SJCRH30 (cell line): ENCODE results near the gene GAB3. TPM values are rescaled to one million over a fixed set of nuclear protein-coding genes. Genes with fewer than 3 reads are reported as not detected.

Experiments
- DNase-seq, 2 experiments: peaks; one replicate each; pipeline ENCODE4 v3.0.0-alpha.2; 2015 to 2020
- H3K27ac ChIP-seq: fragments of 250-450 bp; sonication (Bioruptor Pico); 2 replicates; pipeline ENCODE4 v1.5.1; 2020; ENCODE audit warnings: mild to moderate bottlenecking, moderate library complexity
- H3K27me3 ChIP-seq: fragments of 250-450 bp; sonication (Bioruptor Pico); 2 replicates; pipeline ENCODE4 v1.5.1; 2020; ENCODE audit warnings: mild to moderate bottlenecking, moderate library complexity
- H3K36me3 ChIP-seq: fragments of 250-450 bp; sonication (Bioruptor Pico); 2 replicates; pipeline ENCODE4 v1.5.1; 2020; ENCODE audit warnings: mild to moderate bottlenecking, moderate library complexity
- H3K4me1 ChIP-seq: fragments of 250-450 bp; sonication (Bioruptor Pico); 2 replicates; pipeline ENCODE4 v1.5.1; 2020; ENCODE audit warnings: mild to moderate bottlenecking, moderate library complexity
- H3K4me3 ChIP-seq: fragments of 250-450 bp; sonication (Bioruptor Pico); 2 replicates; pipeline ENCODE4 v1.5.1; 2020; ENCODE audit warnings: mild to moderate bottlenecking, moderate library complexity
- H3K9me3 ChIP-seq: fragments of 250-450 bp; sonication (Bioruptor Pico); replicated peaks from 2 replicates; pipeline ENCODE4 v1.5.1; 2020; ENCODE audit warnings: mild to moderate bottlenecking, moderate library complexity
- total RNA-seq: library from RNA; depleted of rRNA; stranded (reverse); fragments of >200 nt; shearing (Covaris generic); gene quantifications from 2 replicates; pipeline ENCODE4 v1.2.3, GENCODE V29; 2014; rRNA removed

GAB3 gene, protein sequence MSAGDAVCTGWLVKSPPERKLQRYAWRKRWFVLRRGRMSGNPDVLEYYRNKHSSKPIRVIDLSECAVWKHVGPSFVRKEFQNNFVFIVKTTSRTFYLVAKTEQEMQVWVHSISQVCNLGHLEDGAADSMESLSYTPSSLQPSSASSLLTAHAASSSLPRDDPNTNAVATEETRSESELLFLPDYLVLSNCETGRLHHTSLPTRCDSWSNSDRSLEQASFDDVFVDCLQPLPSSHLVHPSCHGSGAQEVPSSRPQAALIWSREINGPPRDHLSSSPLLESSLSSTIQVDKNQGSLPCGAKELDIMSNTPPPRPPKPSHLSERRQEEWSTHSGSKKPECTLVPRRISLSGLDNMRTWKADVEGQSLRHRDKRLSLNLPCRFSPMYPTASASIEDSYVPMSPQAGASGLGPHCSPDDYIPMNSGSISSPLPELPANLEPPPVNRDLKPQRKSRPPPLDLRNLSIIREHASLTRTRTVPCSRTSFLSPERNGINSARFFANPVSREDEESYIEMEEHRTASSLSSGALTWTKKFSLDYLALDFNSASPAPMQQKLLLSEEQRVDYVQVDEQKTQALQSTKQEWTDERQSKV
- 0.03 TPM in 1 of 2 replicates, not detected in the other for total RNA-seq

DNA sequence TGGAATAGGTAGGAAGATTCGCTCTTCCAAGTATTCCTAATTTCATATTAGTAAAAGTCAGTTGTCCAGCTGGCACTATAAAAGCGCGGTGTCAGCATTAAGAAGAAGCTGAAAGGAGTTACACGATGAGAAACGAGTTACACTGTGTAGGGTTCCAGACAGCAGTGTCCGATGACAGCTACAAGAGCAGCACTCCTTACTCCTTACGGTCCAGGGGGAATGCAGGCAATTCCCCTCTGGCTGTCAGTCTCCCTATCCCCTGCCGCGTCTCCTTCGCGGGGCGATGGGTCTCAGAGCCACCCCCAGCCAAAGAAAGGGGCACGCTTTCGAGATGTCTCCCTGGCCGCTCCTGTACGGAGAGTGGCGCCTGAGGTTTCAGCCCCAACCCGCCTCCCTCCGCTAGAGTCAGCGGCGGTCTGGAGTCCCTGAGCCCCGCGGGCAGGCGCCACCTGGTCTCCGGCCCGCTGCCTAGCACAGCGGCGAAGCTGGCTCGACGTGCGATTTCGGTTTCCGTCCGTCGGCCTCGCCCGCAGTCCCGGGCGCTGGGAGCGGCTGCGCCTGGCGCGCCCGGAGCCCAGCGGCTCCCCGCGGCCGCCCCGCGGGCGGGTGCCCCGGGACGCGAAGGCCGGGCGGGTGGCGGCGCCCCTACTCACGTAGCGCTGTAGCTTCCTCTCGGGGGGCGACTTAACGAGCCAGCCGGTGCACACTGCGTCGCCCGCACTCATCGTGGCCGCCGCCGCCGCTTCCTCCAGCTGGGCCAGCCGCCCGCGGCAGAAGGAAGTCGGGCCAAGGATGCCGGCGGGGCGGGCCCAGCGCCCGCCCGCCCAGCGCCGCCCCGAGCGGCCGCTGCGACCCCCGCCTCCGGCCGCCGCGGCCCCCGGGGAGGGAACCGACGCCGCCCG lies at the start of gene GAB3:
Gene GAB3, minus strand, starts transcription at position 777 of the 902 bp plus-strand sequence. Its CDS starts 52 bp downstream, at position 725.
- Histone ChIP-seq H3K27ac (no peak within 1 kb of the TSS), H3K4me1 (no peaks in the 10 kb centered on the region), H3K4me3 (no peak within 1 kb of the TSS), H3K36me3 (no peaks in the 10 kb centered on the region), H3K27me3 (no peaks in the 10 kb centered on the region), H3K9me3 (no peaks in the 10 kb centered on the region)
- no peak for DNase-seq

DNA sequence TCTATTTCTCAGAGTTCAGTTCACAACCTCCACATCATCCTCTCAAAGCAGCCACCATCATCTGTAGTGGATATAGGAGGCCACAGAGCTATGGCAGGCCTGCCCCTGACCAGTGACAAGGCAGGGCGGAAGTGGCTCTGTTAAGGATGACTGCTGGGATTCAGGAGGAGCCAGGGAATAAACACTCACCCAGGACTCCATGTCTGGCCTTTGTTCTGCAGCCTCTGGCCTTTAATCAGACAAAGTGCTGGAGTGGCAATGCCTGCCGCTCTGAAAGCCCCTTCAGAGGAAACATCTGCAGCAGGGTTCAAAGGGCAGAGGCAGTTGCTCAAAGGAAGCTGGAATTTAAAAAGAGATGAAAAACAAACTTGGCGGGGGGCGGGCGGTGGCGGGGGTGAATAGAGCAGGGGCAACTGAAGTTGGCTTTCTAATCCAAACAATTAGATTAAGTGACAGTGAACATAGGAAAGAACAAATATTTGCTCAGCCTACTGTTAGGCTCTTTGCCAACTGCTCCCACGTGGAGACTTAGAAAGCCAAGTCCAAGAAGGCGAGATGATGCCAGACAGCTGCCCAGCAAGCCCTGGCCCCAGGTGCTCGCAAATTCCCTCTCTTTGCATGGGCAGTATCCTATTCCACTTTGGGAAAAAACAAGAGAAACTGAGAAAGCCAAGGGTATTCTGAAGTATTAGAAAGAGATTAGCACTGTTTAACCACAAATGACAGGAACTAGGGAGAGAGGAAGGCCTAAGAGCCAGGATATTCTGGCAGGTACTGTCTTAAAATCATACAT lies 48.9 kb upstream of the GAB3 start:
- Histone ChIP-seq H3K36me3 (no peaks in the 10 kb centered on the region), H3K27ac (no peak overlapping the region), H3K27me3 (no peaks in the 10 kb centered on the region), H3K4me1 (peaks cover 10% of the 10 kb centered on the region; the same call in 1 of the 2 replicates), H3K4me3 (no peak overlapping the region), H3K9me3 (no peaks in the 10 kb centered on the region)
- DNase-seq = peak; percentile 67 to 71

DNA sequence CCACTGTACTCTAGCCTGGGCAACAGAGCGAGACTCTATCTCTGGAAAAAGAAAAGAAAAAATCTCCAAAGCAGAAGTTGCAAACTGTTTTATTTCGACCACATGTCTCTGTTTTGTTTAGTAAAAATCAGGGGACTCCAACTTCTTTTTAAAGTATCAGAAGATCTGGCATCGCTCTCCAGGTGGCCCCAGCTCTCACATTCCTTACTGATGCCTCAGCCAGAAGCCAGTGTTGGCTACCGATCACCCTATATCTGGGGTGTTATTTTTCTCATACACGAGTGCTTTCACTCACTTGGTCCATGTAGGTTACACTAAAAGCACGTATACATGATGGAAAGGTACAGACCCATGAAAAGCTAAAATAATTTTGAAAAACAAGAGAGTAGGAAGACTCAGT lies 46.1 kb upstream of the GAB3 start:
- Histone ChIP-seq H3K9me3 (no peaks in the 10 kb centered on the region), H3K27me3 (no peaks in the 10 kb centered on the region), H3K4me1 (peaks cover 10% of the 10 kb centered on the region; the same call in 1 of the 2 replicates), H3K4me3 (no peak overlapping the region), H3K36me3 (no peaks in the 10 kb centered on the region), H3K27ac (no peak overlapping the region)
- no peak for DNase-seq

DNA sequence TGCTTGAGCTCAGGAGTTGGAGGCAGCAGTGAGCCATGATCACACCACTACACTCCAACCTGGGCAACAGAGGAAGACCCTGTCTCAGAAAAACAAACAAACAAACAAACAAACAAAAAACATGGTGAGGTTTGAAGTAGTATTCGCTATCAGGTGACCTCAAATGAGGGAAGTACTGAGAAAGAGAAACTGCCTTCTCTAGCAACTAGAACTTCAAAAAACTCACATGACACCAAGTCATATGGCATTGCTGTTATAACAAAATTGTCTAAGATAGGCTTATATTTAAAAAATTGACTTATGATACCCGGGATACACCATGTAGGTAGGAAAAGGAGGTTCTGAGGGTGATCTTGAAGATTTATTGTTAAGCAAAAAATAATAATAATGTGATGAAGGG lies 44.1 kb upstream of the GAB3 start:
- Histone ChIP-seq H3K4me3 (no peak overlapping the region), H3K4me1 (peaks cover 7% of the 10 kb centered on the region; the same call in 1 of the 2 replicates), H3K36me3 (no peaks in the 10 kb centered on the region), H3K27ac (no peak overlapping the region), H3K9me3 (no peaks in the 10 kb centered on the region), H3K27me3 (no peaks in the 10 kb centered on the region)
- no peak for DNase-seq

DNA sequence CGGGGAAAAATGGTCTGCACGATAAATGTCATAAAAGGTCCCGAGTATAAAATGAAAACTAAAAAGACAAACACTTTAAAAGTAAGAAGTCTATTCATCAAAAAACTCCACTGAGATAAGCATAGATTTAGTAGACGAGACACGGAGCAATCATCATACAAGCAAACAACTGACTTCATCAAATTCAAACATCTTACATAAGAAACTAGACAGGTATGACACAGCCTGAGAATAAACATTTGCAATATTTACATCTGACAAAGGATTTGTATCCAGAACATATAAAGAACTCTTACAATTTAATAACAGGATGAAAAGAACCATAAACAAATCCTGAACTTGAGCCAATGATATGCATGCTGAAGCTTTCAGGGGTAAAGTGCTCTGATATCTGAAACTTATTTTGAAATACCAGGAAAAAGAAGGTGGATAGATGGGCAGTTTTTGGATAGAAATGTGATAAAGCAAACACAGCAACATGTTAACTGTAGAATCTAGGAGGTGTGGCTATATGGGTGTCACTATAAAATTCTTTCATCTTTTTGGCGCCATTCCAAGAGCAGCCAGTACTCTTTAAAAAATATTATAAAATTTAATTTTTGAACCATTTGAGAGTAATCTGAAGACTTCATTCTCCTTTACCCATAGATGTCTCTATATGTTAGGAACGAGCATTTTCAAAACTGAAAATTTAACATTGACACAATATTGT lies 42.4 kb upstream of the GAB3 start:
- Histone ChIP-seq H3K27ac (no peak overlapping the region), H3K36me3 (no peaks in the 10 kb centered on the region), H3K4me1 (no peaks in the 10 kb centered on the region), H3K9me3 (no peaks in the 10 kb centered on the region), H3K27me3 (no peaks in the 10 kb centered on the region), H3K4me3 (no peak overlapping the region)
- no peak for DNase-seq

DNA sequence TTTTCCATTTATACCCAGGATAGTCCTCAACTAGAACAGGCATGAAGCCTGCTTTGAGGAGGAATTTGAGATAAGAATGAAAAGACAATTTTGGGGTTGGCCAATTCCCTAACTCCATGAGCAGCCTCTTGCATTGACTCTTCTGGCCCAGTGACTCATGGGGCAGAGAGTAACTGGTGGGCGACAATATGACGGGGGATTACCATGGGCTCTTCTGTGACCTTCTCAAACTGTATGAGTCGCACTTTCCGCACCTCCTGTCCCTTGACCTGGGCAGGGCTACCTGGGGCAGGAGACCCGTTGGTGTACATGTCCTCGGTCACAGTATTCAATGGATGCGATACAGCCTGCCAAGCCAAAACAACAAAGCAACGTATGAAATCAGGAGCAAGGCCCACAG lies 41.1 kb upstream of the GAB3 start:
- no peak for DNase-seq
- no peak overlapping the region for H3K4me3 ChIP-seq
- H3K4me1 ChIP-seq = no peaks in the 10 kb centered on the region
- H3K36me3 ChIP-seq = no peaks in the 10 kb centered on the region
- H3K27me3 ChIP-seq = no peaks in the 10 kb centered on the region
- no peaks in the 10 kb centered on the region for H3K9me3 ChIP-seq
- H3K27ac ChIP-seq = no peak overlapping the region

DNA sequence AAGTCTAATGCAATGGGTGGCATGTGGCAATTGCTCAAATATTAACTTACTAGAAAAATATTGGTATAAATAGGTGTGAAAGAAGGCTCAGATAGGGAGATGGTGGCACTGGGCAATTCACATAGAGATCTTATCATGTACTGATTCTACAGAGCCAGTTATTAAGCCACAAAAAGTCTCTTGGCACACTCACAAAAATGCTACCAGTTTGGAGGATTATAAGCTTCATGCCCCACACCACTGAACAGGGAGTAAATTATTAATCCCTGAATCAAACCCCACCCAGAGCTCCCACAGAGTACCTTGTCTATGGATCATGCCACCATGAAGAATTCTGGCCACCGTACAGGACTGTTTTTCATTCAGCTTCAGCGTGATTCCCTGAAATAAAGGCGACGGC lies 40.6 kb upstream of the GAB3 start:
- Histone ChIP-seq H3K27ac (no peak overlapping the region), H3K36me3 (no peaks in the 10 kb centered on the region), H3K4me1 (no peaks in the 10 kb centered on the region), H3K9me3 (no peaks in the 10 kb centered on the region), H3K4me3 (no peak overlapping the region), H3K27me3 (no peaks in the 10 kb centered on the region)
- DNase-seq = no peak

DNA sequence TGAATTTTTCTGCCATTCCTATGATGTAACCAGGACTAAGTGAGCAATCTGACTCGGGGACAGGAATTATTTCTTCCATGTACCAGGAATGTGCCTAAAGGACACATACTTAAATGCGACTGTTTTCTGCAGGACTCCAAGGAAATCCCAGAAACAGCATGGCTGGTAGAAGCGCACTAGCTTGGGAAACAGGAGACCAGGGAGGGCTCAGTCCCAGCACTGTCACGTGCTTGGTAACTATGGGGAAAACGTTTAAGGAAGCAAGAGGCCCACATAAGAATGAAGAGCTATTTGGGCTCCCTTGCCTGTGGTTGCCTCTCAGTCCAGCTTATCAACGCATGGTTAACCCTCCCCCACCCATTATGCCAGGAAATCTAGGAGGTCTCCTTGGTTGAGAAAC lies 34.8 kb upstream of the GAB3 start:
- no peaks in the 10 kb centered on the region for H3K4me1 ChIP-seq
- H3K9me3 ChIP-seq = no peaks in the 10 kb centered on the region
- H3K27me3 ChIP-seq = no peaks in the 10 kb centered on the region
- H3K4me3 ChIP-seq = no peak overlapping the region
- H3K27ac ChIP-seq = no peak overlapping the region
- no peaks in the 10 kb centered on the region for H3K36me3 ChIP-seq
- DNase-seq = no peak

DNA sequence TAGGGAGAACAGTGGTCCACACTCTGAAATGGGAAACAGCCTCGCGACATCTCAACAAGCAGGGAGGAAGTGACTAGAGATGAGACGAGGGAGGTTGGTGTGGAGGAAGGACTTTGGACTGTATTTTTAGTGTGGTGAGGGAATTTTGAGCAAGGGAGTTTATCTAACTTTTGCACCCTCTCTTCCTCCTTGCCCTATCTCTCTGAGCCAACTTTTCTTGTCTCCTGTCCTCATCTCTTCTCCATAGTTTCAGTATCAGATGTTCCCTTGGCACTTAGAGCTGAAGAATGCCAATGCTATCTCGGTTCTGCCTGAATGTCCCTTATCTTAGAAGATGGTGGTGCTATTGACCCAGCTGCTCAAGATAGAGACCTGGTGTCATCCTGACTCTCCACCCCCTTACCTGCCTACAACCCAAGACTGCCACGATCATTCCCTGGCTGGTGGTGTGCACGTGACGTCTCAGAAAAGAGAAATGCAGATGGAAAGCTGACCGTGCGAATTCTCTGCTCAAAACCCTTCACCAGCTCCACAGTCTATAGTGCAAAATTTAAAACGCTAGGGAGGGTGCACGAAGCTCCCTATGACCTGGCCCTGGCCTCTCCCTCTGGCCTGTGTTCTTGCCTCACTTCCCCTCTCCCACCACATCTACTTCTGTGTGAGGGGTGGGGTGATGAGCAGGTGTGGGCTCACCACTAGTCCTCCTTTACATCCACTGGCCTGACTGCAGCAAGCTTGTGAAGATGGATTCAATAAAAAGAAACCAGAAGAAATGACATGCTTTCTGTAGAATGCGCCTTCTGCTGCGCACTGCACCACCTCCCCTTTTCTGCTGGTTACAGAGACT lies 33.5 kb upstream of the GAB3 start:
- Histone ChIP-seq H3K27me3 (no peaks in the 10 kb centered on the region), H3K36me3 (no peaks in the 10 kb centered on the region), H3K9me3 (no peaks in the 10 kb centered on the region), H3K4me1 (no peaks in the 10 kb centered on the region), H3K27ac (no peak overlapping the region), H3K4me3 (no peak overlapping the region)
- DNase-seq = no peak

DNA sequence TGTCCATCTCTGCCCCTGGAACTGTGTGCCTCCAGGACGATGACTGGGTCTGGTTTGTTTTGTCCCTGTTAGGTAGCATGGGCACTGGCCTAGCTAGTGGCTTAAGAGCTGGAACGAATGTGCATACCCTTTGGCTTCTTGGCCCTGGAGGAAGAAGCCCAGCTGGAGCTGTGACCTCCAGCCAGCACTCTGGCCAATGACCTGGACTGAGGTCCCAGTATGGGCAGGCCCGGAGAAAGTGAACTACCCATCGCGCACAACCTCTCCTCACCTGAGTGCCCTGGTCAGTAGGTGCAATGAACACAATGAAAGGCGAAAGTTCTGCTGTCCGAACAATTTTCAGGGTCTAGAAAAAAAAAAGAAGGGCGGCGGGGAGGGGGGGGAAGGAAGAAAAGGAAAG lies 30.1 kb upstream of the GAB3 start:
- peaks cover 7% of the 10 kb centered on the region for H3K36me3 ChIP-seq
- H3K9me3 ChIP-seq = no peaks in the 10 kb centered on the region
- H3K4me3 ChIP-seq = no peak overlapping the region
- no peaks in the 10 kb centered on the region for H3K4me1 ChIP-seq
- no peak overlapping the region for H3K27ac ChIP-seq
- DNase-seq = no peak
- H3K27me3 ChIP-seq = no peaks in the 10 kb centered on the region

DNA sequence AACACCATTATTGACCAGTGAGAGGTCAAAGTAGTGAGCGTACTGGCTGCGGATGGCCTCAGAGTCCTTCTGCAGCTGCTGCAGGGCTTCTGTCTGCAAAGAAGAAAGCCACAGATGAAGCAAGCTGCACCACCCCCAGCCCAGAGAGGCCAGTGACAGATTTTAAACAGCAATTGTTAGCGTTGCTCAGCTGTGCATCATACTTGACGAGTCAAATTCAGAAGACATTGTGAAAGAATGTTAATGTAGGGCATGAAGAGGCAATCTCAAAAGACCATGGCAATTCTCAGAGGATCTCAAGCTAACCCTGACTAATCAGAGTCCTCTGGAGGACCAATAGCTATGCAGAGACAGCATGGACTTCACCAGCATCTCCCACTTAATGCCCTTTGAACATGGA lies 28.4 kb upstream of the GAB3 start:
- no peak overlapping the region for H3K4me3 ChIP-seq
- no peaks in the 10 kb centered on the region for H3K4me1 ChIP-seq
- no peak overlapping the region for H3K27ac ChIP-seq
- DNase-seq = peak; percentile 7 to 21
- H3K9me3 ChIP-seq = no peaks in the 10 kb centered on the region
- H3K36me3 ChIP-seq = peaks cover 15% of the 10 kb centered on the region
- no peaks in the 10 kb centered on the region for H3K27me3 ChIP-seq

DNA sequence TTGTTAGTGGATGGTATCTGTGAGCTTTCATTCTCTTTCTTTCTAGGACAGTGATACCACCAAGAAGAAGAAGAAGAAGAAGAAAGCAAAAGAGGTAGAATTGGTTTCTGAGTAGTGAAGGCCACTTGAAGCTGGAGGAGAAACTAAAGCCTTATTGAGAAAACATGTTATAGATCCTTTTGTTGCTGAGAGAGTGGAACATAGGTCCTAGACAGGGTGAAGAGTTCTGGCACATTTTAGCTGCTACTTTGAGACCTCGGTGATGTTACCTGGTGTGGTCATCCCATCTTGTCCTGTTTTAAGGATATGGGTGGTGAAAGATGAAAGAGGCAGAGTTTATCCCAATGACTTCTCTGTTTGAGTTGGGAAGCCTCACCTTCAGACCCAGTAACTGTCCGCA lies 25.9 kb upstream of the GAB3 start:
- Histone ChIP-seq H3K9me3 (no peaks in the 10 kb centered on the region), H3K4me3 (no peak overlapping the region), H3K27me3 (no peaks in the 10 kb centered on the region), H3K4me1 (no peaks in the 10 kb centered on the region), H3K27ac (no peak overlapping the region), H3K36me3 (peaks cover 32% of the 10 kb centered on the region)
- no peak for DNase-seq
